Lung (tissue), 12 donors: ENCODE measurements around the gene SRRM4. TPM values are rescaled to one million over a fixed set of nuclear protein-coding genes. Genes with fewer than 3 reads are reported as not detected.

Experiments used
- ATAC-seq: fragments of 200-7000 bp; cut with Tn5 transposase; one replicate; pipeline ENCODE4 v1.9.1; 2020; ENCODE audit warnings: moderate number of reproducible peaks; ENCODE audit not compliant: insufficient read depth, low FRiP score
- DNase-seq, 3 donors: peaks; one replicate each; pipeline ENCODE4 v3.0.0-alpha.2; 2013 to 2017
- H3K27ac ChIP-seq, 2 donors: one replicate each; pipeline ENCODE4 v1.5.1; 2013; ENCODE audit warnings: mild to moderate bottlenecking in 2 of 2, moderate library complexity in 2 of 2, control low read depth in 1 of 2, inconsistent platforms in 1 of 2, low read depth in 1 of 2, low read length in 1 of 2
- H3K27me3 ChIP-seq, 3 donors: one replicate each; pipeline ENCODE4 v1.5.1; 2013; ENCODE audit warnings: low read length in 2 of 3; ENCODE audit not compliant: control insufficient read depth in 3 of 3, insufficient read depth in 3 of 3
- H3K36me3 ChIP-seq, 4 donors: one replicate each; pipeline ENCODE4 v1.5.1; 2013; ENCODE audit warnings: low read length in 4 of 4, mild to moderate bottlenecking in 1 of 4, moderate library complexity in 1 of 4; ENCODE audit not compliant: control insufficient read depth in 4 of 4, insufficient read depth in 4 of 4
- H3K4me1 ChIP-seq, 5 donors: one replicate each; pipeline ENCODE4 v1.5.1; 2013; ENCODE audit warnings: low read length in 5 of 5, mild to moderate bottlenecking in 2 of 5, moderate library complexity in 1 of 5; ENCODE audit not compliant: control insufficient read depth in 5 of 5, insufficient read depth in 5 of 5
- H3K4me3 ChIP-seq: one replicate; pipeline ENCODE4 v1.5.1; 2013; ENCODE audit warnings: mild to moderate bottlenecking, control low read depth, moderate library complexity
- H3K9ac ChIP-seq, 2 donors: one replicate each; pipeline ENCODE4 v1.5.1; 2013; ENCODE audit warnings: low read length in 2 of 2, control low read depth in 1 of 2; ENCODE audit not compliant: insufficient read depth in 1 of 2
- H3K9me3 ChIP-seq, 4 donors: one replicate each; pipeline ENCODE4 v1.5.1; 2013; ENCODE audit warnings: low read length in 3 of 4, mild to moderate bottlenecking in 1 of 4, moderate library complexity in 1 of 4; ENCODE audit not compliant: control insufficient read depth in 4 of 4, insufficient read depth in 3 of 4
- CTCF ChIP-seq: IDR thresholded peaks from 2 replicates; pipeline ENCODE4 v1.5.1; 2012; ENCODE audit warnings: mild to moderate bottlenecking; ENCODE audit errors: control extremely low read depth, extremely low read depth
- WGBS, 2 donors: extraction: QIAGEN DNeasy Blood & Tissue Kit; methylation state at CpG; one replicate each; pipeline ENCODE4 v1.1.7; 2013; 5-methylcytosine and 5-hydroxymethylcytosine counted together
- polyA plus RNA-seq, 2 donors: library from polyadenylated mRNA; stranded (reverse); fragments of 200-250 nt; gene quantifications; one replicate each; pipeline ENCODE4 v1.2.1, GENCODE V29; 2013
- total RNA-seq, 2 donors: library from RNA; depleted of rRNA in 1 of 2; stranded (reverse); fragments of >200 nt in 1 of 2; gene quantifications; one replicate each; pipeline ENCODE4 v1.2.1, GENCODE V29; 2014 to 2021
- donor health status: control.
- donor health status: control.
- donor health status: Bipolar disorder and iron deficiency.
- donor health status: healthy.
- donor health status: DM: yes; HTN: yes; CAD: no.

Gene SRRM4
- total and polyA plus RNA-seq, 4 donors = 0.01 to 0.20 (median 0.03) TPM

GRCh38 chr12:119202544-119202943, 221.2 kb downstream of the SRRM4 start:
- no peaks in the 10 kb centered on the region for H3K36me3 ChIP-seq
- H3K9me3 ChIP-seq = peaks cover 0 to 2% (median 0%) of the 10 kb centered on the region in 4 donors
- 36 to 48% methylated on average over 2 of the region's 2 CpGs for WGBS, 2 donors
- peaks cover 5 to 45% (median 18%) of the 10 kb centered on the region in 5 donors for H3K4me1 ChIP-seq
- no peaks in the 10 kb centered on the region for H3K27me3 ChIP-seq
- H3K9ac ChIP-seq = no peak overlapping the region
- peak overlapping the region in 1 of 2 donors; percentile 36 for H3K27ac ChIP-seq
- H3K4me3 ChIP-seq = no peak overlapping the region
- ATAC-seq (no peak), DNase-seq (no peak)
- no peak for TF ChIP-seq CTCF

- TF ChIP-seq CTCF = no peak
- Histone ChIP-seq H3K9me3 (peaks cover 0 to 2% (median 0%) of the 10 kb centered on the region in 4 donors), H3K4me1 (peaks cover 5 to 51% (median 18%) of the 10 kb centered on the region in 5 donors), H3K27me3 (no peaks in the 10 kb centered on the region), H3K36me3 (no peaks in the 10 kb centered on the region), H3K27ac (peak overlapping the region in 1 of 2 donors; percentile 50), H3K9ac (no peak overlapping the region), H3K4me3 (no peak overlapping the region)
- no peak for ATAC-seq
- WGBS, 2 donors = 31 to 54% methylated on average over 2 of the region's 2 CpGs
- DNase-seq = peak; percentile 91 to 98 (median 98)
These were observed 222.8 kb downstream of the SRRM4 start for GRCh38 chr12:119204131-119204530.

- H3K9me3 ChIP-seq = no peaks in the 10 kb centered on the region
- peak overlapping the region in 1 of 2 donors; percentile 67 for H3K27ac ChIP-seq
- no peak for TF ChIP-seq CTCF
- no peak overlapping the region for H3K4me3 ChIP-seq
- ATAC-seq (no peak), DNase-seq (peak; percentile 65 to 83 (median 82))
- H3K36me3 ChIP-seq = no peaks in the 10 kb centered on the region
- H3K4me1 ChIP-seq = peaks cover 5 to 51% (median 18%) of the 10 kb centered on the region in 5 donors
- WGBS, 2 donors = 70 to 81% methylated on average over 7 of the region's 7 CpGs
- no peak overlapping the region for H3K9ac ChIP-seq
- no peaks in the 10 kb centered on the region for H3K27me3 ChIP-seq
These were observed 223.4 kb downstream of the SRRM4 start for GRCh38 chr12:119204671-119205285.
